Glomerular endothelial cell (primary cell): Measurements from ENCODE around the gene FAM110C. TPM values are rescaled to one million over a fixed set of nuclear protein-coding genes. Genes with fewer than 3 reads are reported as not detected.
"Not testable (repeated sequence)": the region's sequence is repeated elsewhere in the genome, so short reads cannot be mapped to it uniquely, and the experiment has no call there.

Experiments used
- DNase-seq: peaks from one replicate; pipeline ENCODE4 v3.0.0-alpha.2; 2011; ENCODE audit warnings: low read depth, low spot score; ENCODE audit errors: extremely low read depth
- total RNA-seq: library from RNA; depleted of rRNA; stranded (reverse); fragments of >200 nt; gene quantifications from 2 replicates; pipeline ENCODE4 v1.2.3, GENCODE V29; 2015

The FAM110C gene
- total RNA-seq: 0.34 TPM in 1 of 2 replicates, not detected in the other

- DNase-seq: no peak
These were observed at the start of gene FAM110C for GRCh38 chr2:46471-47345. FAM110C (minus strand) TSS chr2:46505; CDS start chr2:46385, 120 bp downstream.

GRCh38 chr2:92326-92725 is 46.0 kb upstream of the FAM110C start:
- no peak for DNase-seq

DNA sequence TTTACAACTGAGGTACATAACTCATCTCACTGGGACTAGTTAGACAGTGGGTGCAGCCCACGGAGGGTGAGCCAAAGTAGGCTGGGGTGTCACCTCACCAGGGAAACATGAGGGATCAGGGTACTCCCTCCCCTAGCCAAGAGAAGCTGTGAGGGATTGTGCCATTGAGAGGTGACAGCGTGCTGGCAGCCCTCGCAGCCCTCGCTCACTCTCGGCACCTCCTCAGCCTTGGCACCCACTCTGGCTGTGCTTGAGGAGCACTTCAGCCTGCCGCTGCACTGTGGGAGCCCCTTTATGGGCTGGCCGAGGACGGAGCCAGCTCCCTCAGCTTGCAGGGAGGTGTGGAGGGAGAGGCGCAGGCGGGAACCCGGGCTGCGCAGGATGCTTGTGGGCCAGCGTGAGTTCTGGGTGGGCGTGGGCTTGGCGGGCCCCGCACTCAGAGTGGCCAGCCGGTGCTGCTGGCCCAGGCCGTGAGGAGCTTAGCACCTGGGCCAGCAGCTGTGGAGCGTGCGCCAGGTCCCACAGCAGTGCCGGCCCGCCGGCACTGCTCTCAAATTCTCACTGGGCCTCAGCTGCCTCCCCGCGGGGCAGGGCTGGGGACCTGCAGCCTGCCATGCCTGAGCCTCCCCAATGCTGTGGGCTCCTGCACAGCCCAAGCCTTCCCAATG is 44.5 kb upstream of the FAM110C start:
- DNase-seq: no peak

GRCh38 chr2:85761-86160 is 39.5 kb upstream of the FAM110C start:
- no peak for DNase-seq

- no peak for DNase-seq
These were observed 37.8 kb upstream of the FAM110C start for GRCh38 chr2:84121-84520.

GRCh38 chr2:80971-81736 is 34.8 kb upstream of the FAM110C start:
- DNase-seq: no peak

DNA sequence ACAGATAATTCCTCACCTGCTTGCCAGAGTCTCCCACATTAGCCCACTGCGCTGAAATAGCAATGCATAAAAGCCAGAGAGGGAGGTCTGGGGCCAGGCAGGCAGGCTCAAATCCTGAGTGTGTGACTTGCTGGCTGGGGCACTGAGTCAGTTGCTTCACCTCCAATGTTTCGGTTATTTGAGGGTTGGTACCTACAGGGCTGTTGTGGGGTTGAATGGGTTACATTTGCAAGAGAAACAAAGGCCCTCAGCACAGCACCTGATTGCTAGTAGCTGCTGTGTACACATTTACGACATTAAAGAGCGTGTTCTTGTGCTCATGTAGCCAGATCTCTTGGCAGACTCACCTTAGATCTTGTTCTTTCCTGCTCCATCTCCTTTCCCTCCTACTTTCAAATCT is 34.1 kb upstream of the FAM110C start:
- no peak for DNase-seq

GRCh38 chr2:71309-72035 is 25.2 kb upstream of the FAM110C start:
- DNase-seq: no peak

GRCh38 chr2:69366-70344 is 23.4 kb upstream of the FAM110C start:
- DNase-seq: no peak

DNA sequence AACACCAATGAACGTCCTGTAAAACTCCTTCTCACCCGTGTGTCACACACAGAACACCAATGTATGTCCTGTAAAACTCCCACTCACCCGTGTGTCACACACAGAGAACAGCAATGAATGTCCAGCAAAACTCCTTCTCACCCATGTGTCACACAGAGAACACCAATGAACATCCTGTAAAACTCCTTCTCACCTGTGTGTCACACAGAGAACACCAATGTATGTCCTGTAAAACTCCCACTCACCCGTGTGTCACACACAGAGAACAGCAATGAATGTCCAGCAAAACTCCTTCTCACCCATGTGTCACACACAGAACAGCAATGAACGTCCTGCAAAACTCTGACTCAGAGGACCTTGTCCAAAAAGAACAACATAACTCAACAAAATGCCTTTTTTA is 22.3 kb upstream of the FAM110C start:
- DNase-seq: not testable (repeated sequence)

DNA sequence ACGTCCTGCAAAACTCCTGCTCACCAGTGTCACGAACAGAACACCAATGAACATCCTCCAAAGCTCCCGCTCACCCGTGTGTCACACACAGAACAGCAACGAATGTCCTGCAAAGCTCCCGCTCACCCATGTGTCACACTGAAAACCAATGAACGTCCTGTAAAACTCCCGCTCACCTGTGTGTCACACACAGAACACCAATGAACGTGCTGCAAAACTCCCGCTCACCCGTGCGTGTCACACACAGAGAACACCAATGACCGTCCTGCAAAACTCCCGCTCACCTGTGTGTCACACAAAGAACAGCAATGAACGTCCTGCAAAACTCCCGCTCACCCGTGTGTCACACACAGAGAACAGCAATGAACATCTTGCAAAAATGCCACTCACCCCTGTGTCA is 20.5 kb upstream of the FAM110C start:
- DNase-seq: no peak

DNA sequence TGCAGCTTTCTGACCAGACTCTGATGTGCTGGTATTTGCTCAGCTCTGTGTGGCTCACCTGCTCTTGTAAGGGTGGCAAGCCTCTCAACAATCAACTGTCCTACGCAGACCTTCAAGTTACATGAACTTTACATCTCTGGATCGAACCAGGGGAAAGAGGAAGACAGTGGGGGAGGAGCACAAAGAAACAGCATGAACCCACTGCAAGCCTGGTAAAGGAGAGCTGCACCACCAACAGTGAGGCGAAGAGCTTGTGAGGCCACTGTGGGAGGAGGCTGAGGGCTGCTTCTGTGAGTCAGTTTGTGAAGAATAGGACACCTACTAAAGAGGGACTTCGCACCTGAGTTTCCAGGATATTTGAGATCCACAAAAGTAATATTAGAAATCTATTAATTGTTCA is 18.8 kb upstream of the FAM110C start:
- no peak for DNase-seq

- DNase-seq: no peak
These were observed 9.5 kb upstream of the FAM110C start for GRCh38 chr2:55587-56448.

- no peak for DNase-seq
These were observed 5.3 kb upstream of the FAM110C start for GRCh38 chr2:51613-52012.

DNA sequence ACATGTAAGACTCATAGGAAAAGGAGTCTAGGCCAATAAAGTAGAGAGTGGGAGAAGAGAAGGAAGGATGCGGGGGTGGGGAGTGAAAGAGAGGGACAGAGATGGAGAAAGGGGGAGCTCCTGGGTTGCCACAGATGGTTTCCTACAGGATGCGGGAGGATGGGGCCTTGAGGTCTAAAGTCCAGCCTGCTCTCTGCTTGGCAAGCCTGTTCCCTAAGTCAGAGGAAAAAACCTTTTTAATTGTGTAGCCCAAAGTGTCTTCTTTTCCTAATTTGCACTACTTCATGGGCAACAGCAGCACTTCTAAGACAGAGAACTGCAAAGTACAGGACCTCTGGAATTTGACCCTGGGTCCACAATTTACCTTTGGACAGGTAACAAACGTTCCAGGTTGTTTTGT is 1.4 kb upstream of the FAM110C start:
- DNase-seq: no peak

DNA sequence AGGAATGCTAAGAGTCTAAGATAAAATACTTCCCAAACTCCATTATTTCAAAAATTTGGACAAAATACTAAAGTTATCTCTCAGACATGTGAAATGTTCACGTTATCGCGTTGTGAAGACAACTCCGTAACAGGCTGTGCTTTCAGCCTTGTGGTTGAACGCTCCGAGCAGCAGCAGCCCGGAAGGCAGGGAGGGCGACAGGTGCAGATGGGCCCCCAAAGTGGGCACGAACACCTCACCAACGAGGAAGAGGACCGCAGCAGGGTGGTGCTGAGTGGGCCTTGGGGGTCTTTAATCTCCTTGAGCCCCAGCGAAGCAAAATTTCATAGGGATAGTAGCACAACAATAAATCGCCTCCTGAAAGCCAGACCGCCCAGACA is 1.0 kb upstream of the FAM110C start:
- DNase-seq: no peak

- no peak for DNase-seq
These were observed 204 bp downstream of the FAM110C start for GRCh38 chr2:46131-46470.

DNA sequence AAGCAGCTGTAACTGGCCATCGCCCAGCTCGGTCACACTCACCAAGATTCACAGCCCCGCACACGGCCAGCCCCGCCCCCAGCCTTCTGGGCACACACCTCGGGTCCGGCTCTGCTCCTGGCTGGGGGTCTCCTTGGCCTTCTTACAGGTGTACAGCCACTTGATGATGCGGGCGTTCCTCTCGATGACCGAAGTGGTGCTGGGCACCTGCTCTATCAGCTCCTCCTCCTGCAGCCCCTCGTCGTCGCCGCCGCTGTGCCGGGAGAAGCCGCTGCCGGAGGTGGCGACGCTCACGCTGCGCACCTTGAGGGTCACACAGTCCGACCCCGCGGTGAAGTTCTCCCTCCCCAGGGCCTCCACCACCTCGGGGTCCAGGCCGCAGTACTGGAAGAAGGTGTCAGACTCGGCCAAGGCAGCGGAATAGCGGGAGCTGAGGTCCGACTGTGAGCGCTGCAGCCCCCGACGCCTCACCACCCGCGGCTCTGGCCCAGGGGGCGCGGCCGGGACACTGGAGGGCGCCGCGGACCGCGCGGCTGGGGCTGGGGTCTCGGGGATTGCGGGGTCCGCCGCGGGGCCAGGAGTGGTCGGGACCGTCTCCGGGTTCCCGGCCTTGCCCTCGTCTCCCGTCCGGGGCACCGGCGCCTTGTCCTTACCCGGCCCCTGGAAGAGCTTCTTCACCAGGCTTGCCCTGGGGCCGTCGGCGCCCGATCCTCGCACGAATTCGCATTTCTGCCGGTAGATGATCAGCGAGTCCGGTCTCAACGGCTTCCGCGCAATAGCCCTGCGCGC is 769 bp downstream of the FAM110C start:
- DNase-seq: no peak
